Measurements from ENCODE around the gene ADAT1. TPM values are rescaled to one million over a fixed set of nuclear protein-coding genes. Genes with fewer than 3 reads are reported as not detected.

ADAT1 gene
- total and polyA plus RNA-seq, 2 of the 13 experiments (the other 11 are each of a cell fraction or from before 2014, with no cell fraction given) = 18.4 to 40.8 TPM

- no peak for TF ChIP-seq MLXIP (CRISPR knock-in tag; IDR thresholded peaks at IDR 0.05; ENCODE audit: borderline replicate concordance)
- no peak for TF ChIP-seq KAT2B (IDR thresholded peaks at IDR 0.05; ENCODE audit: borderline replicate concordance, low read depth, low read length)
- no peak for TF ChIP-seq ESRRA (CRISPR knock-in tag; IDR thresholded peaks at IDR 0.05; ENCODE audit: low read depth)
- peak; percentile 91 for TF ChIP-seq ATF1 (CRISPR knock-in tag; IDR thresholded peaks at IDR 0.05)
- peak; percentile 70 for TF ChIP-seq KMT2B (CRISPR knock-in tag; IDR thresholded peaks at IDR 0.05)
- TF ChIP-seq ERF (CRISPR knock-in tag; IDR thresholded peaks at IDR 0.05) = 0 out of 2 replicates have a peak, but pooled peaks have one; percentile 36
- no peak for TF ChIP-seq ZNF788 (CRISPR knock-in tag; IDR thresholded peaks at IDR 0.05; ENCODE audit: borderline replicate concordance)
- TF ChIP-seq ZNF234 (CRISPR knock-in tag; conservative IDR thresholded peaks at IDR 0.05) = no peak
- TF ChIP-seq KLF6 (CRISPR knock-in tag; IDR thresholded peaks at IDR 0.05) = no peak
- TF ChIP-seq MIXL1 (CRISPR knock-in tag; IDR thresholded peaks at IDR 0.05) = peak; percentile 14; the same call in 1 of the 2 replicates
- TF ChIP-seq PRMT3 (CRISPR knock-in tag; IDR thresholded peaks at IDR 0.05; ENCODE audit: borderline replicate concordance, low read depth) = no peak; the same call in 1 of the 2 replicates
- TF ChIP-seq ZNF83 (CRISPR knock-in tag; IDR thresholded peaks at IDR 0.05; ENCODE audit: borderline replicate concordance) = 0 out of 2 replicates have a peak, but pooled peaks have one; percentile 9
- peak; percentile 89 for TF ChIP-seq CREM (IDR thresholded peaks at IDR 0.05)
- no peak for TF ChIP-seq CREM (CRISPR knock-in tag; IDR thresholded peaks at IDR 0.05)
- TF ChIP-seq MXI1 (IDR thresholded peaks at IDR 0.05; ENCODE audit: borderline replicate concordance, low read depth, low read length) = peak; percentile 76; the same call in 1 of the 3 replicates
- no peak for TF ChIP-seq SUZ12 (IDR thresholded peaks at IDR 0.05; ENCODE audit: low read depth, low read length)
- peak; percentile 10; the same call in 1 of the 2 replicates for TF ChIP-seq ZGPAT (CRISPR knock-in tag; IDR thresholded peaks at IDR 0.05)
- TF ChIP-seq ZNF558 (CRISPR knock-in tag; IDR thresholded peaks at IDR 0.05; ENCODE audit: borderline replicate concordance) = no peak
- TF ChIP-seq GFI1 (CRISPR knock-in tag; IDR thresholded peaks at IDR 0.05; ENCODE audit: borderline replicate concordance) = no peak
- TF ChIP-seq ZNF839 (CRISPR knock-in tag; IDR thresholded peaks at IDR 0.05; ENCODE audit: borderline replicate concordance) = no peak
- TF ChIP-seq MAFF (IDR thresholded peaks at IDR 0.05; ENCODE audit: low read depth, low read length) = 0 out of 2 replicates have a peak, but pooled peaks have one; percentile 8
- TF ChIP-seq SPEN (CRISPR knock-in tag; IDR thresholded peaks at IDR 0.05; ENCODE audit: low read depth) = peak; percentile 25; the same call in 1 of the 2 replicates
- TF ChIP-seq TEAD3 (CRISPR knock-in tag; optimal IDR thresholded peaks at IDR 0.05; ENCODE audit: borderline replicate concordance) = peak; percentile 49
- no peak for TF ChIP-seq DZIP1 (CRISPR knock-in tag; IDR thresholded peaks at IDR 0.05)
These were observed 67.8 kb downstream of the ADAT1 start (continued) for GRCh38 chr16:75555213-75555706.
